Right lobe of liver (tissue), 6 donors: ENCODE results near the gene MRPS26. TPM values are rescaled to one million over a fixed set of nuclear protein-coding genes. Genes with fewer than 3 reads are reported as not detected.
"Not testable (repeated sequence)": the region's sequence is repeated elsewhere in the genome, so short reads cannot be mapped to it uniquely, and the experiment has no call there.

Experiments used
- ATAC-seq, 4 donors: fragments of 200-7000 bp; cut with Tn5 transposase; one replicate each; pipeline ENCODE4 v1.9.1; 2020; ENCODE audit warnings: mild to moderate bottlenecking in 4 of 4, moderate library complexity in 4 of 4
- DNase-seq, 3 donors: peaks; one replicate each; pipeline ENCODE4 v3.0.0-alpha.2; 2020
- H3K27ac ChIP-seq, 3 donors: fragments of 200-600 bp; one replicate each; pipeline ENCODE4 v1.8.0; 2022
- H3K27me3 ChIP-seq, 2 donors: fragments of 200-600 bp; one replicate each; pipeline ENCODE4 v1.8.0; 2022
- H3K36me3 ChIP-seq, 4 donors: fragments of 200-600 bp; sonication (generic) in 1 of 4; one replicate each; pipeline versions ENCODE4 v1.5.1 to v1.8.0; 2017 to 2022; ENCODE audit warnings: control low read depth in 1 of 4
- H3K4me1 ChIP-seq, 4 donors: fragments of 200-600 bp; sonication (generic) in 1 of 4; one replicate each; pipeline versions ENCODE4 v1.5.1 to v1.8.0; 2017 to 2022; ENCODE audit warnings: control low read depth in 1 of 4
- H3K4me3 ChIP-seq, 3 donors: fragments of 200-600 bp; one replicate each; pipeline ENCODE4 v1.8.0; 2022
- H3K9me3 ChIP-seq, 4 donors: fragments of 200-600 bp; sonication (generic) in 1 of 4; one replicate each; pipeline versions ENCODE4 v1.5.1 to v1.8.0; 2017 to 2022; ENCODE audit warnings: control low read depth in 1 of 4
- CTCF ChIP-seq, 4 donors: fragments of 200-600 bp in 3 of 4; fragments of 450-650 bp in 1 of 4; IDR thresholded peaks; one replicate each; pipeline versions ENCODE4 v1.5.1 to v1.8.0; 2016 to 2022; ENCODE audit warnings: antibody characterized with exemption in 4 of 4, mild to moderate bottlenecking in 2 of 4
- POLR2A ChIP-seq: fragments of 450-650 bp; IDR thresholded peaks from one replicate; pipeline ENCODE4 v1.6.1; 2017; ENCODE audit warnings: antibody characterized with exemption, mild to moderate bottlenecking
- WGBS: methylation state at CpG from one replicate; pipeline ENCODE4 v1.1.6; 2018; ENCODE audit warnings: low coverage, low lambda C conversion rate; ENCODE audit not compliant: insufficient coverage; ENCODE audit errors: missing lambda C conversion rate; 5-methylcytosine and 5-hydroxymethylcytosine counted together
- intact Hi-C, 2 donors: fragments of 100-400 bp; cut with DNase I; formaldehyde crosslinking; loops; one replicate each; pipeline versions ENCODE4 v1.11.2 to v1.14.1; 2022
- total RNA-seq, 6 experiments: library from RNA; depleted of rRNA in 2 of 6; stranded (reverse); fragments of >200 nt in 2 of 6; fragmentation: NEBNext Ultra II Directional in 3 of 6; extraction: Animal tissue kit (Norgen Biotek cat#: 25700) in 3 of 6; gene quantifications; one replicate each; pipeline versions ENCODE4 v1.1.0 to v1.2.4, GENCODE V29; 2016 to 2023
- donor health status: DM: no; HTN: yes; CAD: no.
- donor health status: DM: no; HTN: no; CAD: no.
- donor health status: DM: no; HTN: no; CAD: no.
- donor health status: DM: no; HTN: yes; CAD: no.
- donor health status: DM: no; HTN: yes; CAD: no.

MRPS26 gene
- total RNA-seq, 6 experiments from 2014 or later, result 27.8 to 59.1 (median 38.0) TPM

- 50% methylated on average over 3 of the region's 16 CpGs for WGBS
- H3K27me3 ChIP-seq, result no peaks in the 10 kb centered on the region
- H3K9me3 ChIP-seq, result no peaks in the 10 kb centered on the region
- TF ChIP-seq POLR2A, result no peak
- TF ChIP-seq CTCF (IDR thresholded peaks at IDR 0.05), result no peak
- intact Hi-C loops, result no loop called here
- no peak for DNase-seq
- peak overlapping the region; percentile 38 to 49 (median 45) for H3K4me3 ChIP-seq
- no peaks in the 10 kb centered on the region for H3K36me3 ChIP-seq
- peaks cover 0 to 47% (median 3%) of the 10 kb centered on the region in 4 donors for H3K4me1 ChIP-seq
- peak in 1 of 4 donors; percentile 1 for ATAC-seq
- no peak overlapping the region for H3K27ac ChIP-seq
Observed at GRCh38 chr20:3071266-3071609, 25.4 kb downstream of the MRPS26 start.

- Histone ChIP-seq H3K4me3 (peak within 1 kb of the TSS; percentile 38 to 49 (median 45)), H3K27ac (no peak within 1 kb of the TSS), H3K27me3 (no peaks in the 10 kb centered on the region), H3K36me3 (no peaks in the 10 kb centered on the region), H3K4me1 (peaks cover 0 to 42% (median 2%) of the 10 kb centered on the region in 4 donors), H3K9me3 (no peaks in the 10 kb centered on the region)
- WGBS, result 15% methylated on average over 18 of the region's 95 CpGs
- peak; percentile 5 to 54 (median 32) for ATAC-seq
- intact Hi-C loops, result no loop called here
- DNase-seq, result peak in 1 of 3 donors; percentile 56
- TF ChIP-seq POLR2A (no peak), CTCF (IDR thresholded peaks at IDR 0.05) (no peak)
Observed at GRCh38 chr20:3071610-3072529, 26.0 kb downstream of the MRPS26 start, which contains the start of gene OXT. Gene OXT, plus strand, starts transcription at chr20:3071620. Its CDS starts 36 bp downstream, at chr20:3071656.

GRCh38 chr20:3072530-3073250, 26.8 kb downstream of the MRPS26 start:
- Histone ChIP-seq H3K9me3 (no peaks in the 10 kb centered on the region), H3K27me3 (no peaks in the 10 kb centered on the region), H3K27ac (no peak overlapping the region), H3K4me3 (peak overlapping the region in 2 of 3 donors; percentile 45 to 49), H3K4me1 (peaks cover 0 to 39% (median 0%) of the 10 kb centered on the region in 4 donors), H3K36me3 (no peaks in the 10 kb centered on the region)
- ATAC-seq (no peak), DNase-seq (no peak)
- TF ChIP-seq CTCF (IDR thresholded peaks at IDR 0.05), result no peak
- no peak for TF ChIP-seq POLR2A
- intact Hi-C loops, result no loop called here
- WGBS, result 70% methylated on average over 11 of the region's 22 CpGs

- ATAC-seq, H3K4me3 ChIP-seq, H3K27ac ChIP-seq, H3K36me3 ChIP-seq, intact Hi-C loops, H3K9me3 ChIP-seq, DNase-seq, H3K27me3 ChIP-seq: not testable (repeated sequence)
- 66% methylated on average over 5 of the region's 8 CpGs for WGBS
- peaks cover 0 to 33% (median 0%) of the 10 kb centered on the region in 4 donors for H3K4me1 ChIP-seq
Observed at GRCh38 chr20:3073251-3073643, 27.4 kb downstream of the MRPS26 start.
